IPS DF 4.7 (cell line): ENCODE measurements around the gene JAK3.

Experiments
- DNase-seq: peaks from one replicate; pipeline ENCODE4 v3.0.0-alpha.2; 2013; ENCODE audit warnings: low spot score; ENCODE audit errors: extremely low read depth

JAK3 gene

DNA sequence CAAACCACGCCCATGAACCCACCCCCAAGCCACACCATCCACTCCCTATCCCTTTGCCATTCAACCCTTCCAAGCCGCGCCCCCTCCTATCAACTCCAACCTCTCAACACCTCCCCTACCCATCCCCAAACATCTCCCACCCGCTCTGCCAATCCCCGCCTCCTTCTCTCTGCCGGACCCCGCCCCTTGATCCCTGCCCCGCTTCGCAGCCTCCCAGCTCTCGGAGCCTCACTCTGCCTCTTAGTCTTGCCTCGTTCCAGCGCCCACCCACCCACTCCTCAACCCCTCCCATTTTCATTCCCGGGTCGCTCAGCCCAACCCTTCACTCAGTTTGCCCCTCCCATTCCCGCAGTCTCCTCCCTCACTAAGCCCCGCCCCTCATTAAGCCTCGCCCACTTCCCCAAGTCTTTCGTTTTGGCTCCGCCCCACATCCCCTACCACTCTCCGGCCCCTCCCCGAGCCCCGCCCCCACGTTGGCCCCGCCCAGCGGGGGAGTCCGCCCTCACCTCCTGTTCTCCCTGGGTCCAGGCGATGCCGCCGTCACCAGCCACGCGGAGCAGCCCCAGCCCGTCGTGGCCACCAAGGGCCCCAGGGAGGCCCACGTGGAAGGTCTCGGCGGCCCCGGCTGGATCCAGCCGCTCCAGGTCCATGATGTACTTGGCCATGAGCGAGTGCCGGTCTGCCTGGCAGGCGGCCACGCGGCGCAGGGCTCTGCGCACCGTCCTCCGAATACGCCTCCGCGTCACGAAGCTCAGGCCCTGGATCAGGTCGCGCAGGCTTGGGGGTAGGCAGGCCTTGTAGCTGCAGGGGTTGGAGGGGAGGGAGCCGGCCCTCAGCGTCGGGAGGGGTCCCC is 5.7 kb downstream of the JAK3 start:
- peak; percentile 94 for DNase-seq

DNA sequence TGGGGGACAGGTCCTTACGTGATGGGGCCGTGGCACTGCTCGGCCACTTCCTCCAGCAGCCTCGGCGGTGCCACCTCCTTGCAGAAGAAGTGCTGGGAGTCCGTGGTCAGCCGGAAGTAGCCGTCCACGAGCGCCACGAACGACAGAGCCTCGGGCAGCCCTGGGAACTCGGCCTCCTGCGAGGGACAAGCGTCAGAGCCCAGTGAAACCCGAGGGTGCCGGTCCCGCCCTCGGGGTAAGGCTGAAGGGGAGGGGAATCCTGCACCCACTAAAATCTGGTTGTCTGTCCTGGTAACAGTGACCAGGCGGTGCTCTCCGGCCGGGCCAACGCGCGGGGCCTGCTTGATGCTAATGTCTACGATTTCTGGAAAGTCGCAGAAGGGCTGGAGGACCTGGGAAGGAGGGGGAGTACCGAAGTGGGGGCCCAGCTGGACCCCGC is 6.4 kb downstream of the JAK3 start:
- no peak for DNase-seq

DNA sequence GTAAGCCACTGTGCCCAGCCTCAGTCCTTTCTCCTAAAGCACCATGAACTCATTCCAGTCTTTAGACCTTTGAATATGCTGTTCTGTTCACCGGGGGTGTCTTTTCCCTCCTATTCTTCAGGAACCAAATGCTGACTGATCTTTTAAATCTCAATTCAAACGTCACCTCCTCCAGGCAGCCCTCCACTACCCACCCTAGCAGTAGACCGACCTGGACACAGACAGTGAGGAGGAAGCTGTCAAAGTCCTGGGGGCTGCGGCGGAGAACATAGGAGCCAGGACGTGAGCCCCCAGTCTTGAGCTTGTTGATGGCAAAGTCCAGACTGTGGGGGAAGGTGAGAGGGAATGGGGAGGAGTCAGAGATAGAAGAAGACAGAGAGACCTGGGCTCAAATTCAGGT is 7.8 kb downstream of the JAK3 start:
- no peak for DNase-seq

DNA sequence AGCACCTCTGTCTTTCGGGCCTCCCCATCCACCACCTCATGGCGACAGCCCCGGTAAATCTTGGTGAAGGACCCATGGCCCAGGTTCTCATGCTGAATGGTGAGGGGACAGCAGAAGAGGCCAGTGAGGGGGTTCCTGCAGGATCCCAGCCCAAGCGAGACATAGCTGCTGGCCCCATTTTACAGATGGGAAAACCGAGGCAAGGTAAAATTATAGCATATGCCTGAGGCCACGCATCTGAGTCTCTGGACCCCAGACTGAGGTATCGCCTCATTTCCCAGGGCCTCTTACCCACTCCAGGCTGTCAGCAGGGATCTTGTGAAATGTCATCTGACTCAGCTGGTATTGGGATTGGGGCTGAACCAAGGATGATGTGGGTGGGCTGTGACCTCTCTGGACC is 9.8 kb downstream of the JAK3 start:
- DNase-seq, result no peak

DNA sequence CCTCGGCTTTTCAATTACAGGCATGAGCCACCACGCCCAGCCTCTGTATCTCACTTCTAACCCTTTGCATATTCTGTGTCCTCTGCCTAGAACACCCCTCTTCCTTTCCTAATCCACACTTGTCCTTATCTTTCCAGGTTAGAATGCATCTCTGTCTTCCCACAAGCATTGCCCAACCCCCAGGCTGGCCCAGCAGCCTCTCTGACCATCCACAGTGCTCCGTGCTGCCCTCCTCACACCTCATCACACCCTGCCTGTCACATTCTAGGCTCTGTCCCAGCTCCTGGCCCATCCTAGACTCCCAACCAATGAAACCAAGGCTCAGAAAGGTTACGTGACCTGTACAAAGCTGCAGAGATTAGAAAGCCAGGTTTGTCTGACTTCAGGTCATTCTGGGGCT is 11.3 kb downstream of the JAK3 start:
- DNase-seq, result no peak

DNA sequence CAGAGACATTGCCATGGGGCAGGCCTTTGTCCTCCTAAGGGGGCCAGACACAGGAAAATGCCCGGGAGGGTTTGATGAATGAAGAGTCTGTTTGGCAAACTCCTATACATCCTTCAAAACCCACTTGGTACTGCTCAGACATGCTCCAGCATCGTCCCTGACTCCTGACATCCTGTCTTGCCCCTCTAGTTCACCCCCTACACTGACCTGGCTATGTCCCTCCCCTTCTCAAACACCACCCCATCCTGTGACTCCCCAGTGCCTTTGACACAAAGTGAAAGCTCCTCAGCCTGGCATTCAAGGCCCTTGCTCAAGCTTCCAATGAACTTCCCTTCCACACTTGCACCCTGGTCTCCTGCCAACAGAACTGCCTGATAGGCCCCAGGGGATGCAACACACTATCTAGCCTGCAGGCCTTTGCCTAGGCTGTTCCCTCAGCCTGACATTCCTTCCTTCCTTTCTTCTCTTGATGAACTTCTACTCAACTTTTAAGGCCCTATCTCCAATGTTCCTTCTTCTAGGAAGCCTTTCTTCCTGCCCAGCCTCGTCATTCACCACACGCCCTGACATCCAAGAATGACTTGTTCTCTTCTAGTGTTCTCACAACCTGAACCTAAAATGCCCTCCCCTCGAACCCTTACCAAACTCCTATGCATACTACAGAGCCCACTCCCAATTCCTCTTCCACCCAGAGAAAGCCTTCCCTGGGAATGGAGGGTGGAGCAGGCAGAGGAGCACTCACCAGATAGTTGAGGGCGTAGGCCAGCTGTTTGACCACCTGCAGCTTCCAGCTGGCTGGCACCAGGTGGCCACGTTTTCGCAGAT is 12.4 kb downstream of the JAK3 start:
- DNase-seq, result no peak

DNA sequence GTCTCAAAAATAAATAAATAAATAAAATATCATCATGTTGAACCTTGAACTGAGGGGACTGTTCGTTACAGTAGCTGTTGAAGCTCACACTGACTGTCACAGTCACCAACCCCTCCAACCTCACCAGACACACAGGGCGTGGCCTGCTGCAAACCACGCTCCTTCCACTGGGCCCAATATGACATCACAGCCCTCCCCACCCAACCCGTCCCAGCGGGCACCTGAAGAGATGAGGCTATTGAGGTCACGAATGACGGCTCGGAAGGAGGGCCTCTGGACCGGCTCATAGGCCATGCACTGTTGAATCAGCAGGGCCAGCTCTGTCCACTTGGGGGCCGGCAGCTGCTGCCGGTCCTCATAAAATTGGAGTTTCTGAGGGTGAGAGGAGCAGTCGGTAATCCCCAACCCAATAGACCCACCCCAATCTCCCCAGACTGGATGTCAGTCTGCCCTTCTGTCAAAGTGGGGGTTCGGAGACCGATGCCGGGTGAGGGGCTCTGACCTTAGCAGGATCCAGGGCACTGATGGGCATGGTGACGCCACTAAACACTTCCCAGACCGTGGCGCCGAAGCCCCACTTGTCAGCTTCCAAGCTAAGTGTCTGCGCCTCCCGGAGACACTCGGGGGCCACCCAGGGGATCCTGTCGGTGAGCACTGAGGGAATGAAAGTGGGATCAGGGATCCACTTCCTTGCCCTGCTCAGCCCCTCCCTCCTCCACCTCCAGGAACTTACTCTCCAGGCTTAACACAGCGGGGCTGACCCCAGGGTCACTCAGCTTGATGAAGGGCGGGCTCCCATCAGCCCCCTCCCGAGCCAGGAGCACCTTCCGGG is 13.2 kb downstream of the JAK3 start:
- DNase-seq, result no peak

DNA sequence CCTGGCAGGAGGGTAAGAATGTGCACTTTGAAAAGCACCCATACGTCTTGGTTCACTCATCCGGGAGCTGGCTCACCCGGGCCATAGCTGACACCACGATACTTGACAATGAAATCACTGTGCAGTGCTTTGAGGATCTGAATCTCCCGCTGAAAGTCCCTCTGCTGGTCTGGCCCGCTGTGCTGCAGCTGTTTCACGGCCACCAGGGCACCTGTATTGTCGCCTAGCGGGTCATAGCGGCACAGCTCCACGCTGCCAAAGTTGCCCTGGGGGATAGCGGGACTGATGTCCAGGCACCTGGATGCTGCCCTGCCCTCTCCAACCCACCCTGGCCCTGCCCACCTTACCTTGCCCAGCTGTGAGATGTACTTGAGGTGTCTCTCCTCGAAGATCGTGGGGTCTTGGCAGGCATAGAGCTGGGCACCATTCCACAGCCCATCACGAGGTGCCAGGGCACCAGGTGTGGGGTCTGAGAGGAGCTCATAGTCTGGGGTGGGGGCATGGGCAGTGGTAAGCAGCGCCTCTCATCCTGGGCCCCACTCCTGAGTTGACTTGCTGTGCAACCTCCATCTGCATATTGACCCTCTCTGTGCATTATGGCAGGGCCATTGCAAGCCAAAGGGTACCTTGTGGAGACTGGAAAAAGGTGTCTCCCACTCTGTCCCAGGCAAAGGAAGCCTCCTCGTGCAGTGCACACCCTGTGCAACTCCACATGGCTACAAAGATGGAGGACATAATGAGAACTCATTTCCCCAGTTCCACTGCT is 15.2 kb downstream of the JAK3 start:
- no peak for DNase-seq

DNA sequence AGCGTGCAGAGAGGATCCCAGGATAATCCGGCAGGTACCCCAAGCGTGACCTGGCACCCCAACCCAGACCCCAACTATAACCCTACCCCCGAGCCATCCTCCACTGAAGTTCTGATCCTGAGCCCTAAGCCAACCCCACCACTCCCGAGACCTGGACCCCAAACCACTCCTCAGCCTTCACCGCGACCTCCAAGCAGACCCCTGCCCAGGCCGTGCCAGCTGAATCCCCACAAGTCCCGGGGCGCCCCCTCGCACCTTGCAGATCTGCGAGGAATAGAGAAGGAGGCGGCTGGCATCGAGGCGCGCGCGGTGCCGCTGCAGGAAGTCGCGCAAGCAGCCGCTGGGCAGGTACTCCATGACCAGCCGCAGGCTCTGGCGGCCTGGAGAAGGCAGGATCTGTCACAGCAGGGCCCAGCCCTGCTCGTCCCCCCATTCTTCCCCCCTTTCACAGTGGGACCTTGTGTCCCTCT is 16.3 kb downstream of the JAK3 start:
- no peak for DNase-seq

DNA sequence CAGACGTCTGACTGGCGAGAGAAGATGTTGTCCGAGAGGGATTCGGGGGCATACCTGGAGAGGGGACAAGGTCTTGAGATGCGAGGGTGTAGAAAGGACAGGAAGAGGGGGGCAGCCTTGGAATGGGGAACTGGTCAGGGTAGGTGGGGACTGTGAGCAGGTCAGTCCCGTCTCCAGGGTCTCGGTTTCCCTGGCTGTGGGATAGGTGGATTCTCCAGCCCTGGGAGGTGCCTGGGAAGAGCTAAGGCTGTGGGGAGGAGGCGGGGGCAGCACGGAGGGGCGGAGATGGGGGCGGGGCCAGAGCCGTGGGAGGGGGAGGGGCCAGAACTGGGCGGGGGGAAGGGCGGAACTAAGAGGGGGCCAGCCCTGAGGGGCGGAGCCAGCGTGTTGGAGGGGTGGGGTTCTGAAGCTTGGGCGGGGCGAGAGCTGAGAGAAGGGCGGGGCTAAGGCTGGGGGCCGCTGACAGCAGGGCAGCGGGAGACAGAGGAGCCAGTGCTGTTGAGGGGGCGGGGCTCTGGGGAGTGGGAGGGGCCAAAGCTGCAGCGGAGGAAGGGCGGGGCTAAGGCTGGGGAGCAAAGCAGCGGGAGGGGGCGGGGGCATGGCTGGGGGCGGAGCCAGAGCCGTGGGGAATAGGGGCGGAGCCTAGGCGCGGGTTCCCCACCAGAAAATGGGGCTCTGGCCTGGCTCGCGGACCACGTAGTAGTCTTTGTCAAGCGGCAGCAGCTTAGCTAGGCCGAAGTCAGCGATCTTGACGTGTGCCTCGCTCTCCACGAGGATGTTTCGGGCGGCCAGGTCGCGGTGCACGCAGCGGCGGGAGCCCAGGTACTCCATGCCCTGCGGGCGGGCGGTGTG is 17.0 kb downstream of the JAK3 start:
- DNase-seq, result peak; percentile 79

DNA sequence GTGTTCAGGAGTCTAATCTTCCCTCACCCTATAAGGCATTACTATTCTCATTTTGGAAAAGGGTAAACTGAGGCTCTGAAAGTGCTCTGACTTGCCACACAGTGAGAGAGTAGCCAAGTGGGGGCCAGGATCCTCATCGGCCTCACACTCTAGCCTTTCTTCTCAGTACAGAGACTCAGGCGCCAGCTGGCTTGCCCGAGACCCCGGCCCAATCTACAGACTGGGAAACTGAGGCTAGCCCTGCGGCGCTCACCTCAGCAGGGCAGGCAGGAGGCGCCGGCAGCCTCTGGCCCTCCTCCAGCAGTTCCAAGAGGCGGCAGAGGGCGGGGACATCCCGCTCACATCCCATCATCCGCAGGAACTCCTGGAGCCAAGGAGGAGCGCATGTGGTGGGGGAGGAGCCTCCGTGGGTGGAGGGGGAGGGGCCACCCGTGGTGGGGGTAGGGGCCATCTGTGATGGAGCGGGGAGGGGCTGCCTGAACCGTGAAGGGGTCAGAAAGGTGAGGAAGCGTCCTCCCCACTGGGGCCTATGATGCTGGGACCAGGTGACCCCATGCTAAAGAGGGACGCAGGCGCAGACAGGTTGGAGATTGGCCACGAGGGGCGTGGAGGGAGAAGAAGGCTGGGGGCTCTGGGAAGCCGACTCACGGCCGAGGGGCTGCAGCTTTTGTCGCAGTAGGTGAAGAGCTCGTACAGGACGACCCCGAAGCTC is 17.8 kb downstream of the JAK3 start:
- DNase-seq, result peak; percentile 56

DNA sequence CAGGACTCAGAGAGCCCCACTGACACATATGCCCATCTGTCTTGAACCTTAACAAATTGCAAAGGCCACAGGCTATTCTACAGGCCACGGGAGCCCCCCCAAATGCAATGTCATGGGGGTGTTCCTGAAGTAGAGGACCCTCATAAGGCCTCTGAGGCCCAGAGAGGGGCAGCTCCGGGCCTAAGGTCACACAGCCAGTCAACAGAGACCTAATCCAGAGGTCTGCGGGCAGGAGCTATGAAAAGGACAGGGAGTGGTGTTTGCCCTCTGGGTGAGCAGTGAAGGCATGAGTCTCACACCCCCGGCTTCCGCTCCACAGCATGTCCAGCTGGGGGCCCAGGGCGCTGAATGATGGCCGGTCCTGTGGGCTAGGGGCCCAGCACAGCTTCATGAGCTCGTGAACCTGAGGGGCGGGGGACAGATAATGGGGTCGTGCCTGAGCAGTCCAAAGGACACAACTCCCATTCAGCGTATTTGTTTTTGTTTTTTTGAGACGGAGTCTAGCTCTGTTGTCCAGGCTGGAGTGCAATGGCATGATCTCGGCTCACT is 21.2 kb downstream of the JAK3 start:
- DNase-seq, result no peak

DNA sequence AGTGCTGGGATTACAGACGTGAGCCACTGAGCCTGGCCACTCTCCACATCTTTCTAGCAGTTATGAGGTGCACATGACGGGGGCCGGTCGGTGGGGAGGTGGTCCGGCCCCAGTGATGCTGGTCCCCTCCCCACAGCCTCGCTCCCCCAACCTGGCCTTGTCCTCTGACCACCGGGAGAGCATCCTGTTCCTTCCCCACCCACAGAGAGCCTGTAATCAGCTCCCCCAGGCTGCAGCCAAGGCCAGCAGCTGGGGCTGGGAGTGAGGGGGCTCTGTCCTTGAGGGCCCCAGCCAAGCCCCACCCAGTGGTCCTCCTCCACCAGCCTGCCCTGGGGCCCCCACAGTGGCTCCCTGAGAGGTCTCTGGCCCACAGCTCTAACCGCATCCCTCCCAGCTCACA is 23.4 kb downstream of the JAK3 start:
- DNase-seq, result no peak

DNA sequence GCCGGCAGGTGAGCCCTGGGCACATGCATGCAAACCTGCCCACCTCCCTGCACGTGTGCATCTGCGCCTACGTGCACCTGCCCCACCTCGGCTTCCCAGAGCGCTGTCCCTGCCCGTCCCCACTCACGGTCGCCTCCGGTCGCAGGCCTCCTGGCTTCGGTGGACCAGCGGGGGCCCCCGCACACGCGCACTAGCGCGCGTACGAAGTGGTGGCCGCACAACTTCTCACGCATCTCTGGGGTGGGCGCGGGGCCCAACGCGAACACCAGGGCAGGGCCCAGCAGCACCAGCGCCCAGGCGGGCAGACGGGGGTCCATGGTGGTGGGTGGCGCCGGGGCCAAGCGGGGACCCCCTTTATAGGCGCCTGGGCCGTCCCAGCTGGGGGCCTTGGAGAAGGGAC is 26.6 kb downstream of the JAK3 start, which contains the start of gene INSL3:
Gene INSL3 (minus strand): TSS at position 330 of the 400 bp plus-strand sequence. CDS start 13 bp downstream, at position 317.
- no peak for DNase-seq

DNA sequence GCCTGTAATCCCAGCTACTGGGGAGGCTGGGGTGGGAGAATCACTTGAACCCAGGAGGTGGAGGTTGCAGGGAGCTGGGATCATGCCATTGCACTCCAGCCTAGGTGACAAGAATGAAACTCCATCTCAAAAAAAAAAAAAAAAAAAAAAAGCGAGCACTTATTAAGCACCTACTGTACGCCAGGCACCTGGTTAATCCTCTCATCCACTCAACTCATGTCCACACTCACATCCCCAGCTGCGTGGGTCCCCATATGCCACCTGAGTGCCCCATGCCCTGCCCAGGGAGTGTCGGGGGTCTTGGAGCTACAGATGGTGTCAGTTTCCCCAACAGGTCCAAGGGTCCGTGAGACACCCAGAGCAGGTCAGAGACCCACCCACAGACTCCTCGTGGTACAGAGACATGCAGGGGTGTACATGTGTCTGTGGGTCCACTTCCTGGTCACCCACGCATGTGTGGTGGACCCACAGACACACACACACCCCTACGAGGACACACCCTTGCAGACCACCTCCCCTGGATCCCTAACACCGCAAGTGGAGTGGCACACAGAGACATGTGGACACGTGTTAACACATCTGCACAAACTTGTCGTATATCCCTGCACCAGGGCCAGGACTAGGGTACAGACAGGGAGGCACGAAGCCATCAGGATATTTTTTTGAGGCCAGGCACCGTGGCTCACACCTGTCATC is 30.0 kb downstream of the JAK3 start:
- DNase-seq, result no peak

DNA sequence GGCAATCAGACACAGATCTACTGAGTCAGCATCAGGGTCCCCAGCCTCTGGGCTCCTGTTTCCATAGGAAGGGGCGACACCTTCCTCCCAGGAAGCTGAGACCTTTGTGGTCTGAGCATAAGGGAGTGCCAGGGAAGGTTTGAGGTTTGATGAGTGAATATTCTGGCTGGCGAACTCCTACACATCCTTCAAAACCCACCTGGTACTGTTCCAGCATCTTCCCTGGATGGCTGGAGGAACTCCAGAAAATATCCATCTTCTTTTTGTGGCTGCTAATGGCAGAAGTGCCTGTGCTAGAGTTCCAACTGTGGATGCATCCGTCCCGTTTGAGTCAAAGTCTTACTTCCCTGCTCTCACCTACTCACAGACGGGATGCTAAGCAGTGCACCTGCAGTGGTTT is 35.7 kb downstream of the JAK3 start:
- DNase-seq, result no peak

DNA sequence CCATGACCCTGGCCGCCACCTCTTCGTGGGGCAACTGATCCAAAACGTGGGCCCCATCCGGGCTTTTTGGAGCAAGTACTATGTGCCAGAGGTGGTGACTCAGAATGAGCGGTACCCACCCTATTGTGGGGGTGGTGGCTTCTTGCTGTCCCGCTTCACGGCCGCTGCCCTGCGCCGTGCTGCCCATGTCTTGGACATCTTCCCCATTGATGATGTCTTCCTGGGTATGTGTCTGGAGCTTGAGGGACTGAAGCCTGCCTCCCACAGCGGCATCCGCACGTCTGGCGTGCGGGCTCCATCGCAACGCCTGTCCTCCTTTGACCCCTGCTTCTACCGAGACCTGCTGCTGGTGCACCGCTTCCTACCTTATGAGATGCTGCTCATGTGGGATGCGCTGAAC is 36.1 kb downstream of the JAK3 start:
- DNase-seq, result no peak

DNA sequence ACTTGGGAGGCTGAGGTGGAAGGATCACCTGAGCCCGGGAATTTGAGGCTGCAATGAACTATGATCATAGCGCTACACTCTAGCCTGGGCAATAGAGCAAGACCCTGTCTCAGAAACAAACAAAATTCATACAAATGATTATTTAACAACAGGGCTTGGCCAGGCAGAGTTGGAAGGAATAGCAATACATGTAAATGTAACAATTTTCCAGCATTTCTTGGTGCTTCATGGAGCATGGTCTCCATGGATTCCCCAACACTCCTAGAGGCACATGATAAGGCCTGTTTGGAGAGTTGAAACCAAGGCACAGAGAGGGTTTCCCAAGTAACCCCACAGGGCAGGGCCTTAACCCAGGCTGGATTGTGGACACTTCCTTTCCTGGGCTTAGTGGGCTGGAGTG is 36.7 kb downstream of the JAK3 start:
- DNase-seq, result no peak
